HG03060 (cell line): ENCODE data around the gene SLC25A25.
"Not testable (repeated sequence)": the region's sequence is repeated elsewhere in the genome, so short reads cannot be mapped to it uniquely, and the experiment has no call there.

ENCODE experiments used
- ATAC-seq: cut with Tn5 transposase; IDR thresholded peaks from one replicate; pipeline ENCODE4 v1.9.1; 2021; ENCODE audit warnings: low read depth, moderate number of reproducible peaks; ENCODE audit not compliant: unreplicated experiment

SLC25A25 gene

GRCh38 chr9:128067645-128068385, at the start of gene SLC25A25:
SLC25A25 (plus strand) TSS chr9:128068232; CDS start chr9:128068320, 88 bp downstream.
- ATAC-seq = peak; percentile 38

GRCh38 chr9:128020692-128021091, 47.3 kb upstream of the SLC25A25 start:
- ATAC-seq = no peak

GRCh38 chr9:128021098-128021497, 46.9 kb upstream of the SLC25A25 start:
- no peak for ATAC-seq

GRCh38 chr9:128022886-128023285, 45.1 kb upstream of the SLC25A25 start:
- ATAC-seq = no peak

GRCh38 chr9:128023671-128024070, 44.4 kb upstream of the SLC25A25 start:
- not testable (repeated sequence) for ATAC-seq

- no peak for ATAC-seq
Observed at GRCh38 chr9:128024761-128025308, 43.2 kb upstream of the SLC25A25 start.

- ATAC-seq = no peak
Observed at GRCh38 chr9:128025736-128026135, 42.3 kb upstream of the SLC25A25 start.

- ATAC-seq = peak; percentile 44
Observed at GRCh38 chr9:128026255-128026772, 41.7 kb upstream of the SLC25A25 start.

- ATAC-seq = no peak
Observed at GRCh38 chr9:128026773-128027541, 41.1 kb upstream of the SLC25A25 start.

GRCh38 chr9:128027705-128028104, 40.3 kb upstream of the SLC25A25 start:
- ATAC-seq = no peak

- no peak for ATAC-seq
Observed at GRCh38 chr9:128033609-128034008, 34.4 kb upstream of the SLC25A25 start.

- no peak for ATAC-seq
Observed at GRCh38 chr9:128034821-128035652, 33.0 kb upstream of the SLC25A25 start.

- not testable (repeated sequence) for ATAC-seq
Observed at GRCh38 chr9:128036522-128036921, 31.5 kb upstream of the SLC25A25 start.

- ATAC-seq = not testable (repeated sequence)
Observed at GRCh38 chr9:128040783-128041182, 27.2 kb upstream of the SLC25A25 start.

GRCh38 chr9:128042043-128042442, 26.0 kb upstream of the SLC25A25 start:
- ATAC-seq = no peak

- no peak for ATAC-seq
Observed at GRCh38 chr9:128043467-128043868, 24.6 kb upstream of the SLC25A25 start.

- not testable (repeated sequence) for ATAC-seq
Observed at GRCh38 chr9:128045409-128045808, 22.6 kb upstream of the SLC25A25 start.

GRCh38 chr9:128045831-128046230, 22.2 kb upstream of the SLC25A25 start:
- no peak for ATAC-seq

GRCh38 chr9:128047231-128047630, 20.8 kb upstream of the SLC25A25 start:
- no peak for ATAC-seq

GRCh38 chr9:128048663-128049062, 19.4 kb upstream of the SLC25A25 start:
- no peak for ATAC-seq
